SK-N-SH (cell line): ENCODE data around the gene DPP10.

Source experiments
- FOXM1 ChIP-seq: IDR thresholded peaks from 2 replicates; pipeline ENCODE4 v1.4.0; 2012; ENCODE audit warnings: low read depth, mild to moderate bottlenecking
- TF ChIP-seq, protein P1 (sequence below): fragments of 200-600 bp; sonication (generic); IDR thresholded peaks from 2 replicates; pipeline ENCODE4 v1.6.1; 2017; ENCODE audit warnings: antibody characterized with exemption, mild to moderate bottlenecking, moderate library complexity

DNA sequence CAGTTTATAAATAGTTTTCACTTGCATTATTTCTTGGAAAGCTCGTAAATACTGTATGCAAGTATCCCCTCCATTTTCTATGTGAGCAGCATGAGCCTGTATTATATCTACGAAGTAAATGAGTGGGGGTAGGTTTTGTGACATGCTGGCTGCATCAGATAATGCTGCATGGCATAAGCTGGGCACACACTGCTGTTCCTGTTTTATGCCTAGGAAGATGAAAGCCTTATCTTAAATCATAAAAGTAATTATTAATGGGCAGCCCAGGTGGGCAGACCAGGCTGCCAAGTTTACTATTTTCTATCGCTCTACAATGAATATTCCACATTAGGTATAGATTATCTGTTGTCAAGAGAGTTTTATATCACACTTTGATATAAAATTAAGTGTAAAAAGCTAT is 854.6 kb downstream of the DPP10 start:
- TF ChIP-seq, protein P1, sequence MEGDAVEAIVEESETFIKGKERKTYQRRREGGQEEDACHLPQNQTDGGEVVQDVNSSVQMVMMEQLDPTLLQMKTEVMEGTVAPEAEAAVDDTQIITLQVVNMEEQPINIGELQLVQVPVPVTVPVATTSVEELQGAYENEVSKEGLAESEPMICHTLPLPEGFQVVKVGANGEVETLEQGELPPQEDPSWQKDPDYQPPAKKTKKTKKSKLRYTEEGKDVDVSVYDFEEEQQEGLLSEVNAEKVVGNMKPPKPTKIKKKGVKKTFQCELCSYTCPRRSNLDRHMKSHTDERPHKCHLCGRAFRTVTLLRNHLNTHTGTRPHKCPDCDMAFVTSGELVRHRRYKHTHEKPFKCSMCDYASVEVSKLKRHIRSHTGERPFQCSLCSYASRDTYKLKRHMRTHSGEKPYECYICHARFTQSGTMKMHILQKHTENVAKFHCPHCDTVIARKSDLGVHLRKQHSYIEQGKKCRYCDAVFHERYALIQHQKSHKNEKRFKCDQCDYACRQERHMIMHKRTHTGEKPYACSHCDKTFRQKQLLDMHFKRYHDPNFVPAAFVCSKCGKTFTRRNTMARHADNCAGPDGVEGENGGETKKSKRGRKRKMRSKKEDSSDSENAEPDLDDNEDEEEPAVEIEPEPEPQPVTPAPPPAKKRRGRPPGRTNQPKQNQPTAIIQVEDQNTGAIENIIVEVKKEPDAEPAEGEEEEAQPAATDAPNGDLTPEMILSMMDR, result no peak
- TF ChIP-seq FOXM1, result no peak
